Measurements from ENCODE around the gene ELFN1. TPM values are rescaled to one million over a fixed set of nuclear protein-coding genes. Genes with fewer than 3 reads are reported as not detected.
A peak's percentile ranks its signal among the peaks of the same experiment; 100 is the strongest.

The ELFN1 gene
- total and polyA plus RNA-seq, 8 donors = 0.19 to 4.3 (median 0.53) TPM; not detected in 1

- no peak overlapping the region for H3K4me3 ChIP-seq
- no peaks in the 10 kb centered on the region for H3K4me1 ChIP-seq
- H3K9me3 ChIP-seq = peaks cover 0 to 24% (median 18%) of the 10 kb centered on the region in 4 donors
- DNase-seq = peak in 1 of 2 donors; percentile 8
- H3K36me3 ChIP-seq = no peaks in the 10 kb centered on the region
- 87 to 94% (median 90%) methylated on average over 22 of the region's 22 CpGs for WGBS, 5 donors
- peaks cover 0 to 54% (median 9%) of the 10 kb centered on the region in 3 donors for H3K27me3 ChIP-seq
- TF ChIP-seq EP300 (IDR thresholded peaks at IDR 0.05) (no peak), CTCF (IDR thresholded peaks at IDR 0.05) (no peak), POLR2AphosphoS5 (IDR thresholded peaks at IDR 0.05) (no peak), POLR2A (IDR thresholded peaks at IDR 0.05) (no peak)
- H3K27ac ChIP-seq = no peak overlapping the region
- intact Hi-C loops (cut with DNase I; ENCODE audit: low total_unique reads) = no loop called here
Observed at GRCh38 chr7:1679966-1680730, 10.1 kb downstream of the ELFN1 start.

- no peak for DNase-seq
- no peak for TF ChIP-seq POLR2AphosphoS5 (IDR thresholded peaks at IDR 0.05)
- no peak for TF ChIP-seq EP300 (IDR thresholded peaks at IDR 0.05)
- TF ChIP-seq POLR2A (IDR thresholded peaks at IDR 0.05) = no peak
- TF ChIP-seq CTCF (IDR thresholded peaks at IDR 0.05) = no peak
- intact Hi-C loops (cut with DNase I; ENCODE audit: low total_unique reads) = no loop called here
Observed at GRCh38 chr7:1681581-1681980, 11.5 kb downstream of the ELFN1 start.

DNA sequence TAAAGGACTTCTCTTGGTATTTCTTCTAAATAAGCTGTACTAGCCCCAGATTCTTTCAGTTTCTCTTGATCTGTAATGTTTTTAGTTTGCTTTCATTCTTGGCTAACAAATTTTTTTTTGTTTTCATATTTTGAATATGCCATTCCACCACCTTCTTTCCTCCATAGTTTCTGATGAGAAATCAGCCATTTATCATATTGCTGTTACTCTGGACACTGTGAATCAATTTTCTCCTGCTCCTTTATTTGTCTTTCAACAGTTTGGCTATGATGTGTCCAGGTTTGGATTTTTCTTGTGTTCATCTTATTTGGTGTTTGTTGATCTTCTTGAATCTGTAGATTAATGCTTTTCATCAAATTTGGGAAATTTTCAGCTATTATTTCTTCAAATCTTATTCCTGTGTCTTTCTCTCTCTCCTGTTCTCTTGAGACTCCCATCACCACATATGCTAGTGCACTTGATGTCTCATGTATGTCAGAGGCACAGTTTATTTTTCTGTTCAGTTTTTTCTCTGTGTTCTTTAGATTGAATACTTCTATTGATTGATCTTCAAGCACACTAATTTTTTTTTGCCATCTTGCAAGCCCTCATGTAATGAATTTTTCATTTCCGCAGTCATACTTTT lies 15.0 kb downstream of the ELFN1 start:
- Histone ChIP-seq H3K27ac (no peak overlapping the region), H3K27me3 (peaks cover 0 to 13% (median 0%) of the 10 kb centered on the region in 3 donors), H3K9me3 (peaks cover 0 to 27% (median 21%) of the 10 kb centered on the region in 4 donors), H3K4me3 (no peak overlapping the region), H3K36me3 (no peaks in the 10 kb centered on the region), H3K4me1 (no peaks in the 10 kb centered on the region)
- DNase-seq = no peak
- WGBS, 5 donors = 89 to 96% (median 94%) methylated on average over 1 of the region's 1 CpG
- TF ChIP-seq POLR2A (IDR thresholded peaks at IDR 0.05) (no peak), CTCF (IDR thresholded peaks at IDR 0.05) (no peak), POLR2AphosphoS5 (IDR thresholded peaks at IDR 0.05) (no peak), EP300 (IDR thresholded peaks at IDR 0.05) (no peak)
- intact Hi-C loops (cut with DNase I; ENCODE audit: low total_unique reads) = no loop called here

More at GRCh38 chr7:1681581-1681980, 11.5 kb downstream of the ELFN1 start:
- Histone ChIP-seq H3K9me3 (peaks cover 0 to 27% (median 21%) of the 10 kb centered on the region in 4 donors), H3K4me1 (no peaks in the 10 kb centered on the region), H3K27me3 (peaks cover 0 to 40% (median 0%) of the 10 kb centered on the region in 3 donors), H3K36me3 (no peaks in the 10 kb centered on the region), H3K27ac (no peak overlapping the region), H3K4me3 (no peak overlapping the region)
- 86 to 93% (median 89%) methylated on average over 9 of the region's 9 CpGs for WGBS, 5 donors

DNA sequence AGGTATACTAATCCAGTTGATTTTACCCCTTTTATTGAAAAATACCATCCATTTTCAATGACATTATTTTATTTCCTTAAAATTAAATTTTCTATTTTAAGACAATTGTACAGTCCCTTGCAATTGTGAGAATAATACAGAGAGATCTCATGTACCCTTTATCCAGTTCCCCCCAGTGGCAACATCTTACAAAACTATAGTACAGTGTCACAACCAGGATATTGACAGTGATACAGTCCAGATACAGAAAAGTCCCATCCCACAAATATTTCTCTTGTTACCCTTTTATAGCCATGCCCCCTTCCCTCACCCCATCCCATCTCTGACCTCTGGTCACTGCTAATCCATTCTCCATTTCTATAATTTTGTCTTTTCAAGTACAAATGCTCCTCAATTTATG lies 18.5 kb downstream of the ELFN1 start:
- DNase-seq = no peak
- TF ChIP-seq EP300 (IDR thresholded peaks at IDR 0.05) (no peak), POLR2A (IDR thresholded peaks at IDR 0.05) (no peak), CTCF (IDR thresholded peaks at IDR 0.05) (no peak), POLR2AphosphoS5 (IDR thresholded peaks at IDR 0.05) (no peak)
- peaks cover 0 to 19% (median 16%) of the 10 kb centered on the region in 4 donors for H3K9me3 ChIP-seq
- H3K27me3 ChIP-seq = peaks cover 0 to 29% (median 0%) of the 10 kb centered on the region in 3 donors
- H3K27ac ChIP-seq = no peak overlapping the region
- intact Hi-C loops (cut with DNase I; ENCODE audit: low total_unique reads) = no loop called here
- H3K4me3 ChIP-seq = no peak overlapping the region
- H3K36me3 ChIP-seq = no peaks in the 10 kb centered on the region
- peaks cover 0 to 12% (median 0%) of the 10 kb centered on the region in 4 donors for H3K4me1 ChIP-seq
